Neural cell (in vitro differentiated cells): ENCODE data around the gene DDC. TPM values are rescaled to one million over a fixed set of nuclear protein-coding genes. Genes with fewer than 3 reads are reported as not detected.
"Not testable (repeated sequence)": the region's sequence is repeated elsewhere in the genome, so short reads cannot be mapped to it uniquely, and the experiment has no call there.

Experiments
- H2AFZ ChIP-seq: fragments of 200-600, 300-800 bp; sonication (generic), shearing (Covaris generic); 2 replicates; pipeline ENCODE4 v1.6.0; 2014; ENCODE audit warnings: low read depth, mild to moderate bottlenecking, antibody characterized with exemption, low read length, moderate library complexity
- H3F3A ChIP-seq: fragments of 200-600 bp; shearing (Covaris generic); 2 replicates; pipeline ENCODE4 v1.6.1; 2016; ENCODE audit warnings: mild to moderate bottlenecking, moderate library complexity, mixed read lengths, antibody characterized with exemption, low read length; ENCODE audit not compliant: insufficient read depth, poor library complexity, severe bottlenecking
- H3K27ac ChIP-seq: fragments of 200-600, 300-800 bp; sonication (generic), shearing (Covaris generic); 2 replicates; pipeline ENCODE4 v1.5.1; 2014; ENCODE audit warnings: mild to moderate bottlenecking, low read length, moderate library complexity
- H3K27me3 ChIP-seq: fragments of 300-800, 200-600 bp; sonication (generic), shearing (Covaris generic); 2 replicates; pipeline ENCODE4 v1.6.0; 2014; ENCODE audit warnings: mild to moderate bottlenecking, low read depth, low read length, moderate library complexity; ENCODE audit not compliant: insufficient read depth
- H3K36me3 ChIP-seq: fragments of 300-800, 200-600 bp; sonication (generic), shearing (Covaris generic); 2 replicates; pipeline ENCODE4 v1.5.1; 2014; ENCODE audit warnings: mild to moderate bottlenecking, antibody characterized with exemption, low read length, moderate library complexity; ENCODE audit not compliant: insufficient read depth
- H3K4me2 ChIP-seq: fragments of 300-800, 200-600 bp; sonication (generic), shearing (Covaris generic); 2 replicates; pipeline ENCODE4 v1.6.0; 2014; ENCODE audit warnings: mild to moderate bottlenecking, low read length
- H3K4me3 ChIP-seq: fragments of 300-800, 200-600 bp; sonication (generic), shearing (Covaris generic); 2 replicates; pipeline ENCODE4 v1.5.1; 2014; ENCODE audit warnings: mild to moderate bottlenecking, low read length, moderate library complexity
- H3K79me2 ChIP-seq: fragments of 200-600 bp; shearing (Covaris generic); replicated peaks from 2 replicates; pipeline ENCODE4 v1.6.0; 2014; ENCODE audit warnings: mild to moderate bottlenecking, low read length, moderate library complexity; ENCODE audit not compliant: insufficient read depth
- H3K9ac ChIP-seq: fragments of 300-800, 200-600 bp; sonication (generic), shearing (Covaris generic); 2 replicates; pipeline ENCODE4 v1.6.1; 2016; ENCODE audit warnings: mild to moderate bottlenecking, low read length, mixed read lengths
- H3K9me2 ChIP-seq: fragments of 200-600 bp; shearing (Covaris generic); 2 replicates; pipeline ENCODE4 v1.6.1; 2016; ENCODE audit warnings: mild to moderate bottlenecking, low read length, mixed read lengths; ENCODE audit not compliant: insufficient read depth
- H3K9me3 ChIP-seq: fragments of 200-600, 300-800 bp; sonication (generic), shearing (Covaris generic); 2 replicates; pipeline ENCODE4 v1.6.1; 2016; ENCODE audit warnings: mild to moderate bottlenecking, mixed run types, low read length, moderate library complexity, mixed read lengths
- H4K20me1 ChIP-seq: fragments of 200-600 bp; shearing (Covaris generic); 2 replicates; pipeline ENCODE4 v1.6.1; 2016; ENCODE audit warnings: mild to moderate bottlenecking, mixed run types; ENCODE audit not compliant: insufficient read depth
- CTCF ChIP-seq: fragments of 450-650 bp; IDR thresholded peaks from 2 replicates; pipeline ENCODE4 v1.5.1; 2014; ENCODE audit warnings: antibody characterized with exemption, mild to moderate bottlenecking, moderate library complexity; ENCODE audit not compliant: poor library complexity, severe bottlenecking
- EP300 ChIP-seq: fragments of 450-650 bp; conservative IDR thresholded peaks from 2 replicates; pipeline ENCODE4 v1.6.1; 2014; ENCODE audit warnings: antibody characterized with exemption, mild to moderate bottlenecking, moderate library complexity; ENCODE audit not compliant: poor library complexity, severe bottlenecking
- EZH2 ChIP-seq: fragments of 200-600, 300-800 bp; shearing (Covaris generic), sonication (generic); IDR thresholded peaks from 2 replicates; pipeline ENCODE4 v1.6.1; 2014; ENCODE audit warnings: antibody characterized with exemption, low read length, borderline replicate concordance, mild to moderate bottlenecking; ENCODE audit not compliant: insufficient read depth, poor library complexity, severe bottlenecking
- MXI1 ChIP-seq: fragments of 450-650 bp; conservative IDR thresholded peaks from 2 replicates; pipeline ENCODE4 v1.6.1; 2014; ENCODE audit warnings: antibody characterized with exemption, mild to moderate bottlenecking; ENCODE audit not compliant: poor library complexity, severe bottlenecking
- POLR2AphosphoS5 ChIP-seq: IDR thresholded peaks from 2 replicates; pipeline ENCODE4 v1.6.1; 2012
- RAD21 ChIP-seq: fragments of 450-650 bp; conservative IDR thresholded peaks from 2 replicates; pipeline ENCODE4 v1.6.1; 2014; ENCODE audit warnings: antibody characterized with exemption, mild to moderate bottlenecking, moderate library complexity
- REST ChIP-seq: IDR thresholded peaks from 2 replicates; pipeline ENCODE4 v1.6.1; 2012; ENCODE audit warnings: borderline replicate concordance
- SMC3 ChIP-seq: fragments of 450-650 bp; conservative IDR thresholded peaks from 2 replicates; pipeline ENCODE4 v1.6.1; 2014; ENCODE audit warnings: antibody characterized with exemption, mild to moderate bottlenecking, moderate library complexity; ENCODE audit not compliant: poor library complexity
- TAF1 ChIP-seq: IDR thresholded peaks from 2 replicates; pipeline ENCODE4 v1.6.1; 2012; ENCODE audit warnings: low read depth
- polyA plus RNA-seq: library from polyadenylated mRNA; depleted of rRNA; stranded (reverse); fragments of >200 nt; gene quantifications from 2 replicates; pipeline ENCODE4 v1.2.3, GENCODE V29; 2014

DDC gene
- polyA plus RNA-seq, 1 donor from 2014 or later, result 42.9 TPM

GRCh38 chr7:50458651-50459050 lies 106.6 kb downstream of the DDC start:
- H3K79me2 ChIP-seq, H3F3A ChIP-seq, H3K27me3 ChIP-seq, H3K9ac ChIP-seq, H3K9me2 ChIP-seq, H3K36me3 ChIP-seq, H3K4me2 ChIP-seq, H2AFZ ChIP-seq, H3K4me3 ChIP-seq, H3K9me3 ChIP-seq, H4K20me1 ChIP-seq, H3K27ac ChIP-seq: not testable (repeated sequence)

- TF ChIP-seq EZH2 (no peak), POLR2AphosphoS5 (no peak), CTCF (no peak), EP300 (no peak), MXI1 (no peak), SMC3 (no peak), REST (no peak), TAF1 (no peak), RAD21 (no peak)
- Histone ChIP-seq H3K36me3 (no peaks in the 10 kb centered on the region), H3K4me3 (no peak overlapping the region), H3K9ac (no peak overlapping the region), H4K20me1 (no peaks in the 10 kb centered on the region), H3K9me3 (no peaks in the 10 kb centered on the region), H3K79me2 (no peaks in the 10 kb centered on the region), H3K4me2 (no peak overlapping the region), H3F3A (no peaks in the 10 kb centered on the region), H3K27me3 (no peaks in the 10 kb centered on the region), H3K9me2 (no peaks in the 10 kb centered on the region), H2AFZ (no peak overlapping the region), H3K27ac (no peak overlapping the region)
These were observed 108.7 kb downstream of the DDC start for GRCh38 chr7:50456371-50457123.

GRCh38 chr7:50455658-50456057 lies 109.5 kb downstream of the DDC start:
- no peak overlapping the region for H3K4me3 ChIP-seq
- no peaks in the 10 kb centered on the region for H3F3A ChIP-seq
- H3K9ac ChIP-seq, result no peak overlapping the region
- H4K20me1 ChIP-seq, result no peaks in the 10 kb centered on the region
- H3K27ac ChIP-seq, result no peak overlapping the region
- H3K36me3 ChIP-seq, result no peaks in the 10 kb centered on the region
- H3K27me3 ChIP-seq, result no peaks in the 10 kb centered on the region
- no peak for TF ChIP-seq MXI1
- no peak for TF ChIP-seq CTCF
- TF ChIP-seq TAF1, result no peak
- no peak for TF ChIP-seq EP300
- TF ChIP-seq REST, result no peak
- no peak for TF ChIP-seq POLR2AphosphoS5
- TF ChIP-seq RAD21, result no peak
- no peak for TF ChIP-seq SMC3
- no peak for TF ChIP-seq EZH2
- H2AFZ ChIP-seq, result no peak overlapping the region
- H3K79me2 ChIP-seq, result no peaks in the 10 kb centered on the region
- no peaks in the 10 kb centered on the region for H3K9me2 ChIP-seq
- H3K9me3 ChIP-seq, result no peaks in the 10 kb centered on the region
- H3K4me2 ChIP-seq, result no peak overlapping the region
